Neural cell (in vitro differentiated cells): Measurements from ENCODE around the gene ASXL1.

Experiments used
- EP300 ChIP-seq: fragments of 450-650 bp; conservative IDR thresholded peaks from 2 replicates; pipeline ENCODE4 v1.6.1; 2014; ENCODE audit warnings: antibody characterized with exemption, mild to moderate bottlenecking, moderate library complexity; ENCODE audit not compliant: poor library complexity, severe bottlenecking
- EZH2 ChIP-seq: fragments of 200-600, 300-800 bp; shearing (Covaris generic), sonication (generic); IDR thresholded peaks from 2 replicates; pipeline ENCODE4 v1.6.1; 2014; ENCODE audit warnings: antibody characterized with exemption, low read length, borderline replicate concordance, mild to moderate bottlenecking; ENCODE audit not compliant: insufficient read depth, poor library complexity, severe bottlenecking
- MXI1 ChIP-seq: fragments of 450-650 bp; conservative IDR thresholded peaks from 2 replicates; pipeline ENCODE4 v1.6.1; 2014; ENCODE audit warnings: antibody characterized with exemption, mild to moderate bottlenecking; ENCODE audit not compliant: poor library complexity, severe bottlenecking
- POLR2AphosphoS5 ChIP-seq: IDR thresholded peaks from 2 replicates; pipeline ENCODE4 v1.6.1; 2012
- RAD21 ChIP-seq: fragments of 450-650 bp; conservative IDR thresholded peaks from 2 replicates; pipeline ENCODE4 v1.6.1; 2014; ENCODE audit warnings: antibody characterized with exemption, mild to moderate bottlenecking, moderate library complexity
- SMC3 ChIP-seq: fragments of 450-650 bp; conservative IDR thresholded peaks from 2 replicates; pipeline ENCODE4 v1.6.1; 2014; ENCODE audit warnings: antibody characterized with exemption, mild to moderate bottlenecking, moderate library complexity; ENCODE audit not compliant: poor library complexity
- TAF1 ChIP-seq: IDR thresholded peaks from 2 replicates; pipeline ENCODE4 v1.6.1; 2012; ENCODE audit warnings: low read depth
- TF ChIP-seq, protein P1 (sequence below): fragments of 450-650 bp; IDR thresholded peaks from 2 replicates; pipeline ENCODE4 v1.5.1; 2014; ENCODE audit warnings: antibody characterized with exemption, mild to moderate bottlenecking, moderate library complexity; ENCODE audit not compliant: poor library complexity, severe bottlenecking
- TF ChIP-seq, protein P2 (sequence below): IDR thresholded peaks from 2 replicates; pipeline ENCODE4 v1.6.1; 2012; ENCODE audit warnings: borderline replicate concordance

DNA sequence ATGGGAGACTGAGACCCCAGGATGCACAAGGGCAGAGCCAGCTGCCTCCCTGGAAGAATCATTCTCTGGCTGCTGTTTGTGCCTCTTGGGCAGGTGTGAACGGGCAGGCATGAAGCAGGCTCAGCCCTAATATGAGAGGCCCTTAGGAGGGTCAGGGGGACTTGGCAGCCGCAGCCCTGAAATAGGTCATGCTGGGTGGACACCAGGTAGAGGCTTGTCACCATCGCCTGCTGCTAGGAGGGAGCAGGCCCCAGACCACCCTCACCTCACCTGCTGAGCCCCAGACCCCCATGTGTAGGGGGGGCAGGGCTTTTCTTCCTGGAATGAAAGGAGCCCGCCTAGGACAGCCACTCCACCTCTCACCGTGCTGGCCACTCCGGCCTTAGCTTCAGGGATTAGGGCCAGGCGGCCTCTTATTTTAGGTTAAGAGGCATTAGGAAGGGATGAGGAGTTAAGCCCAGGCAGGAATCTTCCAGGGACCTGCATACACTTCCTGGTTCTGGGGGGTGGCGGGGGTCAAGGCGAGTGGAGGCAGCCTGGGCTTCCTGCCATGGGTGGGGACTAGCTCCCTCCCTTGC, 92.4 kb downstream of the ASXL1 start:
- TF ChIP-seq, protein P1, sequence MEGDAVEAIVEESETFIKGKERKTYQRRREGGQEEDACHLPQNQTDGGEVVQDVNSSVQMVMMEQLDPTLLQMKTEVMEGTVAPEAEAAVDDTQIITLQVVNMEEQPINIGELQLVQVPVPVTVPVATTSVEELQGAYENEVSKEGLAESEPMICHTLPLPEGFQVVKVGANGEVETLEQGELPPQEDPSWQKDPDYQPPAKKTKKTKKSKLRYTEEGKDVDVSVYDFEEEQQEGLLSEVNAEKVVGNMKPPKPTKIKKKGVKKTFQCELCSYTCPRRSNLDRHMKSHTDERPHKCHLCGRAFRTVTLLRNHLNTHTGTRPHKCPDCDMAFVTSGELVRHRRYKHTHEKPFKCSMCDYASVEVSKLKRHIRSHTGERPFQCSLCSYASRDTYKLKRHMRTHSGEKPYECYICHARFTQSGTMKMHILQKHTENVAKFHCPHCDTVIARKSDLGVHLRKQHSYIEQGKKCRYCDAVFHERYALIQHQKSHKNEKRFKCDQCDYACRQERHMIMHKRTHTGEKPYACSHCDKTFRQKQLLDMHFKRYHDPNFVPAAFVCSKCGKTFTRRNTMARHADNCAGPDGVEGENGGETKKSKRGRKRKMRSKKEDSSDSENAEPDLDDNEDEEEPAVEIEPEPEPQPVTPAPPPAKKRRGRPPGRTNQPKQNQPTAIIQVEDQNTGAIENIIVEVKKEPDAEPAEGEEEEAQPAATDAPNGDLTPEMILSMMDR, result no peak
- TF ChIP-seq, protein P2, sequence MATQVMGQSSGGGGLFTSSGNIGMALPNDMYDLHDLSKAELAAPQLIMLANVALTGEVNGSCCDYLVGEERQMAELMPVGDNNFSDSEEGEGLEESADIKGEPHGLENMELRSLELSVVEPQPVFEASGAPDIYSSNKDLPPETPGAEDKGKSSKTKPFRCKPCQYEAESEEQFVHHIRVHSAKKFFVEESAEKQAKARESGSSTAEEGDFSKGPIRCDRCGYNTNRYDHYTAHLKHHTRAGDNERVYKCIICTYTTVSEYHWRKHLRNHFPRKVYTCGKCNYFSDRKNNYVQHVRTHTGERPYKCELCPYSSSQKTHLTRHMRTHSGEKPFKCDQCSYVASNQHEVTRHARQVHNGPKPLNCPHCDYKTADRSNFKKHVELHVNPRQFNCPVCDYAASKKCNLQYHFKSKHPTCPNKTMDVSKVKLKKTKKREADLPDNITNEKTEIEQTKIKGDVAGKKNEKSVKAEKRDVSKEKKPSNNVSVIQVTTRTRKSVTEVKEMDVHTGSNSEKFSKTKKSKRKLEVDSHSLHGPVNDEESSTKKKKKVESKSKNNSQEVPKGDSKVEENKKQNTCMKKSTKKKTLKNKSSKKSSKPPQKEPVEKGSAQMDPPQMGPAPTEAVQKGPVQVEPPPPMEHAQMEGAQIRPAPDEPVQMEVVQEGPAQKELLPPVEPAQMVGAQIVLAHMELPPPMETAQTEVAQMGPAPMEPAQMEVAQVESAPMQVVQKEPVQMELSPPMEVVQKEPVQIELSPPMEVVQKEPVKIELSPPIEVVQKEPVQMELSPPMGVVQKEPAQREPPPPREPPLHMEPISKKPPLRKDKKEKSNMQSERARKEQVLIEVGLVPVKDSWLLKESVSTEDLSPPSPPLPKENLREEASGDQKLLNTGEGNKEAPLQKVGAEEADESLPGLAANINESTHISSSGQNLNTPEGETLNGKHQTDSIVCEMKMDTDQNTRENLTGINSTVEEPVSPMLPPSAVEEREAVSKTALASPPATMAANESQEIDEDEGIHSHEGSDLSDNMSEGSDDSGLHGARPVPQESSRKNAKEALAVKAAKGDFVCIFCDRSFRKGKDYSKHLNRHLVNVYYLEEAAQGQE, result no peak
- TF ChIP-seq SMC3 (no peak), EP300 (no peak), TAF1 (no peak), EZH2 (no peak), RAD21 (no peak), MXI1 (no peak), POLR2AphosphoS5 (no peak)
